Stomach (tissue), 9 donors: ENCODE data around the gene HDAC10. TPM values are rescaled to one million over a fixed set of nuclear protein-coding genes. Genes with fewer than 3 reads are reported as not detected.
A peak's percentile ranks its signal among the peaks of the same experiment; 100 is the strongest.

Source experiments
- DNase-seq, 2 donors: peaks; one replicate each; pipeline versions ENCODE4 v3.0.0 to v3.0.0-alpha.2; 2013 to 2019
- H3K27ac ChIP-seq, 5 donors: fragments of 200-600 bp in 4 of 5; sonication (generic) in 4 of 5; one replicate each; pipeline ENCODE4 v1.5.1; 2013 to 2019; ENCODE audit warnings: mild to moderate bottlenecking in 1 of 5, moderate library complexity in 1 of 5
- H3K27me3 ChIP-seq, 3 donors: fragments of 200-600 bp; sonication (generic); one replicate each; pipeline ENCODE4 v1.5.1; 2017 to 2019; ENCODE audit warnings: mixed run types in 1 of 3
- H3K36me3 ChIP-seq, 4 donors: fragments of 200-600 bp; sonication (generic); 1 replicate in 3 of 4; 2 replicates in 1 of 4; pipeline ENCODE4 v1.5.1; 2016 to 2019
- H3K4me1 ChIP-seq, 4 donors: fragments of 200-600 bp; sonication (generic); one replicate each; pipeline ENCODE4 v1.5.1; 2016 to 2019
- H3K4me3 ChIP-seq, 4 donors: fragments of 200-600 bp; sonication (generic) in 3 of 4; one replicate each; pipeline ENCODE4 v1.5.1; 2016 to 2019; ENCODE audit warnings: mild to moderate bottlenecking in 1 of 4
- H3K9me3 ChIP-seq, 4 donors: fragments of 200-600 bp; sonication (generic); one replicate each; pipeline ENCODE4 v1.5.1; 2016 to 2019
- CTCF ChIP-seq, 7 experiments: fragments of 450-650 bp in 4 of 7; fragments of 200-600 bp in 3 of 7; sonication (generic) in 3 of 7; IDR thresholded peaks; one replicate each; pipeline ENCODE4 v1.5.1; 2016 to 2019; ENCODE audit warnings: antibody characterized with exemption in 7 of 7, control low read depth in 2 of 7, mild to moderate bottlenecking in 1 of 7
- EP300 ChIP-seq: sonication (generic); formaldehyde crosslinking; IDR thresholded peaks from one replicate; pipeline ENCODE4 v1.6.1; 2017; ENCODE audit warnings: antibody characterized with exemption
- POLR2A ChIP-seq, 4 donors: fragments of 450-650 bp; IDR thresholded peaks; one replicate each; pipeline ENCODE4 v1.6.1; 2016; ENCODE audit warnings: antibody characterized with exemption in 4 of 4, control low read depth in 2 of 4, mild to moderate bottlenecking in 1 of 4, moderate library complexity in 1 of 4
- POLR2AphosphoS5 ChIP-seq, 3 donors: sonication (generic); formaldehyde crosslinking; IDR thresholded peaks; one replicate each; pipeline ENCODE4 v1.6.1; 2016; ENCODE audit warnings: antibody characterized with exemption in 3 of 3
- WGBS, 5 donors: extraction: QIAGEN DNeasy Blood & Tissue Kit in 3 of 5; methylation state at CpG; one replicate each; pipeline versions ENCODE4 v1.1.5 to v1.1.7; 2013 to 2018; 5-methylcytosine and 5-hydroxymethylcytosine counted together
- intact Hi-C: fragments of 100-400 bp; cut with DNase I; formaldehyde crosslinking; loops from one replicate; pipeline ENCODE4 v1.15.1; 2023; ENCODE audit warnings: low total_unique reads
- polyA plus RNA-seq, 3 donors: library from polyadenylated mRNA; stranded (reverse); fragments of 200-250 nt; gene quantifications; one replicate each; pipeline ENCODE4 v1.2.3, GENCODE V29; 2013
- total RNA-seq, 5 donors: library from RNA; depleted of rRNA; stranded (reverse); fragments of >200 nt; gene quantifications; one replicate each; pipeline versions ENCODE4 v1.1.0 to v1.2.3, GENCODE V29; 2014 to 2016
- donor health status: healthy with polysubstance abuse.
- donor health status: Bipolar disorder and iron deficiency.
- donor health status: healthy.

HDAC10 gene
- total and polyA plus RNA-seq, 8 donors: 15.4 to 156 (median 41.8) TPM

- WGBS, 5 donors: 68 to 83% (median 74%) methylated on average over 20 to 25 of the region's 25 CpGs
- TF ChIP-seq CTCF (IDR thresholded peaks at IDR 0.05) (no peak), POLR2AphosphoS5 (IDR thresholded peaks at IDR 0.05) (no peak), POLR2A (IDR thresholded peaks at IDR 0.05) (no peak), EP300 (no peak)
Measured at GRCh38 chr22:50277761-50278160, 26.7 kb upstream of the HDAC10 start.

DNA sequence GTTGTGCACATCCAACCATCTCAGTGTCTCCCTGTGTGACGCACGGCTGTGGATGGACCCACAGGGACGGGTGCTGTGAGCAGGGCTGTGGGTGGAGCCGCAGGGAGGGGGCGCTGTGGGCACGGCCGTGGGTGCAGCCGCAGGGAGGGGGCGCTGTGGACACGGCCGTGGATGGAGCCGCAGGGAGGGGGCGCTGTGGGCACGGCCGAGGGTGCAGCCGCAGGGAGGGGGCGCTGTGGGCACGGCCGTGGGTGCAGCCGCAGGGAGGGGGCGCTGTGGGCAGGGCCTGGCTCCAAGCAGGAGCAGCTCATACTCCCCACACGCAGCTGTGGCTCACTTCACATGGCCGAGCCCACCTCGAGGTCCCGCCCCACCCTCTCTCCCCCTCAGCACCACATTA, 25.1 kb upstream of the HDAC10 start:
- Histone ChIP-seq H3K27ac (peak overlapping the region; percentile 3 to 71 (median 46)), H3K9me3 (no peaks in the 10 kb centered on the region), H3K4me1 (peaks cover 26 to 75% (median 50%) of the 10 kb centered on the region in 4 donors), H3K36me3 (peaks cover 62 to 70% (median 64%) of the 10 kb centered on the region in 4 donors), H3K27me3 (peaks cover 0 to 18% (median 3%) of the 10 kb centered on the region in 3 donors), H3K4me3 (peak overlapping the region in 2 of 4 donors; percentile 6 to 7)
- DNase-seq: peak; percentile 80 to 81
- WGBS, 5 donors: 37 to 59% (median 52%) methylated on average over 20 to 25 of the region's 25 CpGs
- TF ChIP-seq CTCF (IDR thresholded peaks at IDR 0.05) (peak in 4 of 7 experiments; percentile 36 to 94 (median 75)), POLR2AphosphoS5 (IDR thresholded peaks at IDR 0.05) (no peak)
- intact Hi-C loops: loop anchor here (5.0 kb wide), 1 partner anchor 61 kb away; no protein-coding TSS in a partner anchor

More at GRCh38 chr22:50277761-50278160, 26.7 kb upstream of the HDAC10 start:
- no peak overlapping the region for H3K4me3 ChIP-seq
- H3K36me3 ChIP-seq: peaks cover 78 to 86% (median 80%) of the 10 kb centered on the region in 4 donors
- peaks cover 24 to 75% (median 49%) of the 10 kb centered on the region in 4 donors for H3K4me1 ChIP-seq
- H3K27ac ChIP-seq: peak overlapping the region in 3 of 5 donors; percentile 18 to 92 (median 25)
- no peak for DNase-seq
- peaks cover 0 to 2% (median 0%) of the 10 kb centered on the region in 3 donors for H3K27me3 ChIP-seq
- intact Hi-C loops: loop anchor here (5.0 kb wide), 1 partner anchor 60 kb away; no protein-coding TSS in a partner anchor
- no peaks in the 10 kb centered on the region for H3K9me3 ChIP-seq

DNA sequence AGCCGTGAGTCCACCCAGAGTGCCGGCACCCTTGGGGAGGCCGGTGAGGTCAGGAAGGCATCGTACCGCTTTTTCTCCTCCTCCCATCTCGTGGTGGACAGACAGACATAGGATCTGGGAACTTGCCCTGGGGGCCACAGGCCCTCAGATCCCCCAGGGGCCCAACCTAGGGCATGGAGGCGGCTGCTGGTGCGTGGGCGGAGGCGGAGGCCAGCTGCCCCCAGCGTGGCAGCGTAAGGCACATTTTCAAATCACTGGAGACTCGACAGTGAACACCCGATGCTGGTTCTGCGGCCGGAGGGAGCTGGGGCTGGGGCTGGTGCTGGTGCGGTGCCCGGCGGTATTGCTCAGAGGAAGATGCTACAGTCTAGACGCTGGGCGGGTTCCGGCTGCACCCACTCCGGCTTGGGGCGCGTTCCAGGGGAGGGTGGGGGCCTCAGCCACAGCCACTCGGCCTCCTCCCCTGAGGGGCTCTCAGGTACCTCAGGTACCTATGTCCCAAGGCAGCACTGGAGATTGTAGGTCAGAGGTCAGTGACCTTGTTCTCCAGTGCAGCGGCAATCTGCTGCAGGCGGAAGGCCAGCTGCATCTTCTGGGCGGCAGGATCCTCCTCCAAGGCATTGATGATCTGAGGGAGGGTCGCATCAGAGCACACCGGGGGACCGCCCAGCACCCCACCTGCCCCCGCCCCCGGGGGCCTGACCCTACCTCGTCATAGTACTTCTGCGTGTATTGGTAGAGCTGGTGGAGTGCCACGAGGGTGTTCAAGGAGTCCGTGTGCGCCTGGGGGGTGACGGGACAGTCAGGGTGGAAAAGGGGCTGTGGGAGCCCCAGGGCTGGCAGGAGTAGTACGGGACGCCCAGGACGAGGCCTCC, 24.4 kb upstream of the HDAC10 start:
- TF ChIP-seq CTCF (IDR thresholded peaks at IDR 0.05) (no peak), EP300 (no peak), POLR2AphosphoS5 (IDR thresholded peaks at IDR 0.05) (no peak), POLR2A (IDR thresholded peaks at IDR 0.05) (no peak)
- no peak for DNase-seq
- Histone ChIP-seq H3K27me3 (peaks cover 0 to 25% (median 3%) of the 10 kb centered on the region in 3 donors), H3K4me1 (peaks cover 28 to 75% (median 51%) of the 10 kb centered on the region in 4 donors), H3K4me3 (no peak overlapping the region), H3K27ac (peak overlapping the region; percentile 32 to 71 (median 49)), H3K36me3 (peaks cover 55 to 63% (median 56%) of the 10 kb centered on the region in 4 donors), H3K9me3 (no peaks in the 10 kb centered on the region)
- 71 to 77% (median 76%) methylated on average over 26 to 43 of the region's 43 CpGs for WGBS, 5 donors
- intact Hi-C loops: loop anchor here (5.0 kb wide), 1 partner anchor 62 kb away; no protein-coding TSS in a partner anchor

DNA sequence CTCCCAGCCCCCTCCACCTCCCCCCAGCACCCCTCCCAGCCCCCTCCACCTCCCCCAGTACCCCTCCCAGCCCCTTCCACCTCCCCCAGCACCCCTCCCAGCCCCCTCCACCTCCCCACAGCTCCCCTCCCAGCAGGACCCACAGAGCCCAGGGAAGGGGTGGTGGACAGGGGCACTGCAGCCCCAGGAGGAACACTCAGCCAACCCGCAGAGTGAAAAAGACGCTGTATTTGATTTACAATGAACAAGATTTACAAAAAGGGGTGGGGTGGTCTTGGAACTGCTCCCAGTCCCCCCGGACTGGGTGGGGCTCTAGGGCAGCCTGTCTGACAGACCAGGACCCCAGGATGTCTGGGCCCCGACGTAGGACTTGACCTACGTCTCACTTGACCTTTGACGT, 23.7 kb upstream of the HDAC10 start:
- Histone ChIP-seq H3K4me3 (no peak overlapping the region), H3K27ac (peak overlapping the region; percentile 22 to 71 (median 37)), H3K4me1 (peaks cover 31 to 73% (median 50%) of the 10 kb centered on the region in 4 donors), H3K27me3 (peaks cover 0 to 29% (median 3%) of the 10 kb centered on the region in 3 donors), H3K9me3 (no peaks in the 10 kb centered on the region), H3K36me3 (peaks cover 48 to 56% (median 50%) of the 10 kb centered on the region in 4 donors)
- intact Hi-C loops: loop anchor here (5.0 kb wide), 1 partner anchor 63 kb away; no protein-coding TSS in a partner anchor
- no peak for TF ChIP-seq CTCF (IDR thresholded peaks at IDR 0.05)
- TF ChIP-seq POLR2A (IDR thresholded peaks at IDR 0.05): no peak
- WGBS, 5 donors: 23 to 49% (median 41%) methylated on average over 7 of the region's 7 CpGs
- no peak for DNase-seq
